Motor neuron (in vitro differentiated cells): ENCODE data around the gene SYT1. TPM values are rescaled to one million over a fixed set of nuclear protein-coding genes. Genes with fewer than 3 reads are reported as not detected.

Experiments used
- ATAC-seq, 8 experiments: fragments of 200-7000 bp; cut with Tn5 transposase; replicated peaks in 6 of 8; 2 replicates each; pipeline ENCODE4 v1.8.0; 2021; ENCODE audit warnings: mild to moderate bottlenecking in 8 of 8, moderate library complexity in 8 of 8
- H3K27ac ChIP-seq, 2 donors: fragments of 250-450 bp; sonication (Bioruptor Pico); 2 replicates each; pipeline ENCODE4 v1.9.0; 2021; ENCODE audit warnings: antibody characterized with exemption in 2 of 2, mild to moderate bottlenecking in 2 of 2, moderate library complexity in 1 of 2
- H3K4me1 ChIP-seq, 2 donors: fragments of 250-450 bp; sonication (Bioruptor Pico); replicated peaks in 1 of 2; 2 replicates each; pipeline ENCODE4 v1.6.1; 2021; ENCODE audit warnings: antibody characterized with exemption in 2 of 2, mild to moderate bottlenecking in 2 of 2, moderate library complexity in 1 of 2
- H3K4me3 ChIP-seq, 5 donors: fragments of 250-450 bp; sonication (Bioruptor Pico); 2 replicates each; pipeline ENCODE4 v1.9.0; 2021; ENCODE audit warnings: antibody characterized with exemption in 5 of 5, mild to moderate bottlenecking in 5 of 5, moderate library complexity in 4 of 5
- WGBS, 10 experiments: fragments of 450-650 bp; shearing (Covaris generic); methylation state at CpG; one replicate each; pipeline ENCODE4 v1.0.0; 2022; 5-methylcytosine and 5-hydroxymethylcytosine counted together
- in situ Hi-C, 9 experiments: fragments of 400-800 bp; cut with MboI; loops; one replicate each; pipeline ENCODE4 v1.15.0; 2021; ENCODE audit warnings: low sequenced_read_pairs in 9 of 9, low pct_unique_long_range_greater_than_20kb in 2 of 9; ENCODE audit not compliant: unreplicated experiment in 9 of 9
- total RNA-seq, 8 experiments: library from RNA; unstranded; fragments of 300-600 nt; gene quantifications; 2 replicates each; pipeline versions ENCODE4 v1.2.3 to v1.2.4, GENCODE V29; 2022

SYT1 gene
- total RNA-seq, 8 experiments from 2014 or later = 0.18 to 86.3 (median 71.7) TPM; not detected in 1

DNA sequence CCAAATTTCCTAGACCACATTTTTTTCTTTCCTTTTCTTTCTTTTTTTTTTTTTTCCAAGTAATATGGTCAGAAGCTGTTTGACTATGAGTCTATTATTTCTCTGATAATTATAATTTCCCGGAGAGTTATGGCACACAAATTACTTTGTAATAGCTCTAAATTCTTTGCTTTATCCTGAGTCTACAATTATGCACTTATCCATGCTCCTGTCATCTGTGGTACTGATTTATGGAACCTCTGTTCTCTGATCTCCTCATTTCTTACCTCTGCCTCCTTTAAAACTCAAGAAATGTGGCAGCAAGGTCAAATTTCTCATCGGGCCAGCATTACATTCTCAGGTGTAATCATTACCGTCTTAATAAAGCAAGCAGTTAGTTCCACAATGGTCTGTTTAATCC is 544.1 kb downstream of the SYT1 start:
- WGBS, 10 experiments = 48 to 100% (median 68%) methylated on average over 1 to 3 of the region's 3 CpGs
- in situ Hi-C loops = loop anchor here in 3 of 9 experiments (10.0 to 25.0 kb wide), 3 partner anchors 129 to 329 kb away; no protein-coding TSS in a partner anchor
- Histone ChIP-seq H3K4me3 (no peak overlapping the region), H3K27ac (no peak overlapping the region), H3K4me1 (peaks cover 0 to 9% of the 10 kb centered on the region in 2 donors)
- peak in 2 of 8 experiments; percentile 22 to 60 for ATAC-seq

DNA sequence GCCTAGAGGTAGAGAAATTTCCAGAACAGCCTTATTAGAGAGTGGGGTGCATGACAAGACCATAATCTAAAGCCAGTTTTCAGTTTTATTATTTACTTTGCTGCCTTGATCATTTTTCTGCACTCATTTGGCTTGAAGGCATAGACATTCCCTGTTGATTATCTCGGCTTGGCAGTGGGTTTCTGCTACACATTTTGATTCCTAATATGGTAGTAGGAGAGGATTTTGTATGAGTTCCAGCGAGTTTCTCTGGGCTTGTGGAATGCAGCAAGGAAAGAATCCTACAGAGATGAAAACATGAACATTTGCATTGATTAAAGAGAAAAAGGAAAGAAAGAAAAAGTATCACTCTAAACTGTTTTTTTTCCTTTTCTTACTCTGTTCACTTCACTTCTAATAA is 545.0 kb downstream of the SYT1 start:
- in situ Hi-C loops = loop anchor here in 3 of 9 experiments (10.0 to 25.0 kb wide), 3 partner anchors 128 to 328 kb away; no protein-coding TSS in a partner anchor
- no peak overlapping the region for H3K27ac ChIP-seq
- WGBS, 10 experiments = 5 to 86% (median 58%) methylated on average over 1 to 2 of the region's 2 CpGs; no CpG with 5 or more reads in 2 of the 10 experiments
- H3K4me1 ChIP-seq = peaks cover 0 to 9% of the 10 kb centered on the region in 2 donors
- peak in 4 of 8 experiments; percentile 38 to 49 (median 45) for ATAC-seq
- no peak overlapping the region for H3K4me3 ChIP-seq

DNA sequence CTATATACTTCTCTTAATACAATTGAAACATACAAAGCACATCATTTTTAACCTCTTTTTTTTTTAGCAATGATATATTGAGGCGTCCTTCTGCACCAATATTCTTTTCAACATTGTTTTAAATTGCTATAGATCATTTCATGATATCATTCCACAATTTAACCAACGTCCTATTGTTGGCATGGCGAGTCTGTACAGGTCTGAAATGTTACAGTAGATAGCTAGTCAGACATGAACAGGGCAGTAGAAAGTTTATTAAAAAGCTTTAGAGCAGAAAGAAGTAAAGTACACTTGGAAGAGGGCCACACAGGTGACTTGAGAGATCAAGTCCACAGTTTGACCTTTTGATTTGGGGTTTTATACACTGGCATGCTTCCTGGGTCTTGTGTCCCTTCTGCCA is 547.2 kb downstream of the SYT1 start:
- Histone ChIP-seq H3K27ac (no peak overlapping the region), H3K4me3 (no peak overlapping the region), H3K4me1 (peaks cover 0 to 9% of the 10 kb centered on the region in 2 donors)
- WGBS, 10 experiments = 30 to 100% (median 86%) methylated on average over 1 to 3 of the region's 3 CpGs
- in situ Hi-C loops = loop anchor here in 3 of 9 experiments (25.0 kb wide), 2 partner anchors 126 to 326 kb away; no protein-coding TSS in a partner anchor
- no peak for ATAC-seq

DNA sequence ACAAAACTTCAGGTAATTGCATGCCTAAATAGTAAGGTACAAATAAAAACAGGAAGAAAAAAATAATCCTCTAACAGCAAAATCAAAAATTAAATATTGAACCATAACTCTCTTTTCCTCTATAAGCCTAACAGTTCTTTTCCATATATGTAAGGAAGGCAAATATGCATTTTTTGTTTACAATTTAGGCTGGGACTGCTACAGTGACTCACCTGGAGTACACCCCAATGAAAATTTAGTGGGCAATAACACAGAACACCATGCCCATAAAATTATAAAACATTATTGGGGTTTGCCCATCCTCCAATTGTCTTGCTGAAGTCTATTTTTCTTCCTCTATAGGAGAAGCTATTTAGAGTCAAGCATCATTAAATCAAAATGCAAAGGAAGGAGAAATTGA is 549.2 kb downstream of the SYT1 start:
- H3K4me1 ChIP-seq = peaks cover 0 to 5% of the 10 kb centered on the region in 2 donors
- no peak overlapping the region for H3K4me3 ChIP-seq
- ATAC-seq = no peak
- in situ Hi-C loops = loop anchor here in 3 of 9 experiments (25.0 kb wide), 2 partner anchors 124 to 324 kb away; no protein-coding TSS in a partner anchor
- H3K27ac ChIP-seq = no peak overlapping the region

DNA sequence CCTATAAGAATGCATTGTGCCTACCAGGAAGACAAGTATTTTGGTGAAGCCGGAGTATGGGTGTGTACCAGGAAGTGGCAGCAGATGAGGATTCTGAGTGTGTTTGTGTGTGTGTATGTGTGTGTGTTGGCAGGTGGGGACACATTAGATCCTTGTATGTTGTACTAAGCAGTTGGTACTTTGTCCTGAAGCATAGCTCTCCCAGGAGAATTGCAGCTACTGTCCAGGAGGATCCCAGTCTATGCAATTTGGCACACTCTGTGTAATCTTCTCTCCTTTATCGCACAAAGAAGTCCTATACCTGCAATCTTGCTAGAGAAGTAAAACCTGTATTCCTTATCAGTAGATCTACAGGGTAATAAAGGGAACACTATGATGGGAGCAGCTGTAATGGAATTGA is 549.7 kb downstream of the SYT1 start:
- ATAC-seq = peak in 1 of 8 experiments; percentile 36
- Histone ChIP-seq H3K4me3 (no peak overlapping the region), H3K27ac (no peak overlapping the region), H3K4me1 (peaks cover 0 to 2% of the 10 kb centered on the region in 2 donors)
- in situ Hi-C loops = loop anchor here in 3 of 9 experiments (25.0 kb wide), 2 partner anchors 123 to 323 kb away; no protein-coding TSS in a partner anchor
- WGBS, 10 experiments = 53 to 100% (median 91%) methylated on average over 1 to 2 of the region's 2 CpGs; no CpG with 5 or more reads in 4 of the 10 experiments

DNA sequence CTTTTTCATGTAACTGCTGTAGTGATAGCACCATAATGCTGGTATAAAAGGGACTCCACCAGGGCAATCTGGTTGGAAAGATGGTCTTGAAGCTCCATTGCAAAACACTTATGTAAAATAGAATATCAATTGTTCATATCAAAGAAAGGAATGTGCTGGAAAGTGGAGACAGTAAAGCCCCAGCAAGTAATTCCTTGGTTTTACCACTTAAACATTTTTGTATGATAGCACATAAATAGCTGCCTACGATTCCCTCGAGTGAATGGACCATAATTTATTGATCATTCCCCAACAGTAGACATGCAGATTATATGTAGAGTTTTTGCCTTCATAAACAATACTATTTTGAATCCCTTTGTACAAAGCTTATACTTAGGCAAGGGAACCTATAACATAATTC is 550.7 kb downstream of the SYT1 start:
- H3K4me1 ChIP-seq = peaks cover 0 to 3% of the 10 kb centered on the region in 2 donors
- no peak for ATAC-seq
- WGBS, 10 experiments = 50 to 100% (median 90%) methylated on average over 2 of the region's 2 CpGs; no CpG with 5 or more reads in 4 of the 10 experiments
- in situ Hi-C loops = loop anchor here in 3 of 9 experiments (25.0 kb wide), 2 partner anchors 122 to 322 kb away; no protein-coding TSS in a partner anchor
- no peak overlapping the region for H3K27ac ChIP-seq
- H3K4me3 ChIP-seq = no peak overlapping the region

DNA sequence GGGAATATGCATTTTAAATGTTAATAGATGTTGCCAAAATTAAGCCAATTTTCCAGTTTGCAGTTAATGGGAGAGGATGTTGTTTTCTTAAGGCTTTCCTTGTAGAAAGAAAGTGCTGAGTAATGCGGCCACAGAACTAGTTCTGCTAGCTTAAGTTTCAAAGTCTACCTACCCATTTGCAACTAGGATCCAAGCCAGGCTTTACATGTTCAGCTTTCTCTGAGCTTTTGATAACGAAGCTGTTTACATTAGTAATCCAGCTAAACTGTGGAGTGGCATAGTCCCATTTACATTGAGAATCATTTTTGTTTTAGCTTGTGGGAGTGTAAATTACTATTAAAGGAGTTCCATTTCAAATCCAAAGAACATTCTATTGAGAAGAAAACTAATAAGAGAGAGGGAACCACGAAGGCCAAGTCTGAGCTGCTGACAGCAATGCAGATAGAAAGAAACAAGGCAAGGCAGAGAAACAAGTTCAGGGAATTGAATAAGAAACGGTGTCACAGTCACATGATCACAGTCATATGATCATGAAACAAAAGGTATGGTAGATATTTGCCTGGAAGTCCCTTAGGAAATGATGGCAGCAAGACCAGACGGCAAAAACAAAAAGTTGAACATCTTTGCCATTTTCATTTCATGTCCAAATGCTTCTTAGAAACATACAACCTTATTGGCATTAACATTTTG is 551.3 kb downstream of the SYT1 start:
- WGBS, 10 experiments = 39 to 100% (median 69%) methylated on average over 1 to 5 of the region's 5 CpGs
- peaks cover 0 to 3% of the 10 kb centered on the region in 2 donors for H3K4me1 ChIP-seq
- no peak for ATAC-seq
- H3K27ac ChIP-seq = no peak overlapping the region
- in situ Hi-C loops = loop anchor here in 3 of 9 experiments (25.0 kb wide), 2 partner anchors 121 to 321 kb away; no protein-coding TSS in a partner anchor
- H3K4me3 ChIP-seq = no peak overlapping the region

DNA sequence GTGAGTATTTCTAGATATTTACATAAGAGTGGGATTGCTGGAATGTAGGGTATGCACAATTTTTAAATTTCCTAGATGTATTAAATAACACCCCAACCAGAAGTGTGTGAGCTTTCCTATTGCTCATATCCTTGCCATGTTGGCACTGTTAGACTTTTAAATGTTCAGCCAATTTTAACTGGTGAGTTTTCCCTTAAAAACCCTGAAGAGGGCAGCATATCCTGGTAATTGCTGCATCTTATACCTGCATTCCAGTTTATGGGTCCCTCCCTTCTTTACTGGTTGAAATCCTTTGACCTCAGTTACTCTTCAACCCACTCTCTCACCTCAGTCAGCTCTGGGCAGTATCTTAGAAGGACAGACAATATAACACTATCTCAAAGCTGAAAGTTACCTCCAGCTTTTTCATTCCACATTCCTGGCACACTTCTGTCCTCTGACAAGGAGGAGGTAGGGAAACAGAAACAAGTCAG is 555.6 kb downstream of the SYT1 start:
- peak in 5 of 8 experiments; percentile 3 to 84 (median 76) for ATAC-seq
- Histone ChIP-seq H3K4me1 (peaks cover 13 to 15% of the 10 kb centered on the region in 2 donors), H3K27ac (no peak overlapping the region), H3K4me3 (no peak overlapping the region)
- in situ Hi-C loops = loop anchor here in 3 of 9 experiments (25.0 kb wide), 2 partner anchors 117 to 317 kb away; no protein-coding TSS in a partner anchor

DNA sequence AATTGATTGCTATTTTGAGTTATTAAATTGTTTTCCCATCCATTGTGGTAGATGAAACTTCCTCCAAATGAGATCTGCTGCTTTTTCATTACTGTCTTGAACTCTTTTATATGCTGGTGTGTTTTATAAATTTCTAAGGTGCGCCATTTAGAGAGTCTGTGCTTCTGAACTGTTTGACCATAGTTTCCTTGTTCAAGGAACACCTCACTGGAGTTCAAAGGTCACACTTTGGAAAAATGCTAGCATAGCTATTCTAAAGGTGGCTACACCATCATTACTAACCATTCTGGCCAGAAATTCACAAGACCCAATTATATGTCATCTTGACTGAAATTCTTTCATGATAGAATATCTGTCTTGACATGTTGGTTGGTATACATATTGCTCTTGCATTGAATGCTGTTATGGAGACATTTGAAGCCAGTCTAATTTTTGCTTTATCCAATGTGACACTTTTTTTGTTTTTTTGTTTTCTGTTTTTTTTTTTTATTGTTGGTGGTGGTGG is 556.7 kb downstream of the SYT1 start:
- ATAC-seq = no peak
- in situ Hi-C loops = loop anchor here in 3 of 9 experiments (25.0 kb wide), 2 partner anchors 116 to 316 kb away; no protein-coding TSS in a partner anchor
- H3K4me3 ChIP-seq = no peak overlapping the region
- no peak overlapping the region for H3K27ac ChIP-seq
- peaks cover 13 to 15% of the 10 kb centered on the region in 2 donors for H3K4me1 ChIP-seq
- WGBS, 10 experiments = 80 to 100% (median 100%) methylated on average over 1 of the region's 1 CpG; no CpG with 5 or more reads in 2 of the 10 experiments

DNA sequence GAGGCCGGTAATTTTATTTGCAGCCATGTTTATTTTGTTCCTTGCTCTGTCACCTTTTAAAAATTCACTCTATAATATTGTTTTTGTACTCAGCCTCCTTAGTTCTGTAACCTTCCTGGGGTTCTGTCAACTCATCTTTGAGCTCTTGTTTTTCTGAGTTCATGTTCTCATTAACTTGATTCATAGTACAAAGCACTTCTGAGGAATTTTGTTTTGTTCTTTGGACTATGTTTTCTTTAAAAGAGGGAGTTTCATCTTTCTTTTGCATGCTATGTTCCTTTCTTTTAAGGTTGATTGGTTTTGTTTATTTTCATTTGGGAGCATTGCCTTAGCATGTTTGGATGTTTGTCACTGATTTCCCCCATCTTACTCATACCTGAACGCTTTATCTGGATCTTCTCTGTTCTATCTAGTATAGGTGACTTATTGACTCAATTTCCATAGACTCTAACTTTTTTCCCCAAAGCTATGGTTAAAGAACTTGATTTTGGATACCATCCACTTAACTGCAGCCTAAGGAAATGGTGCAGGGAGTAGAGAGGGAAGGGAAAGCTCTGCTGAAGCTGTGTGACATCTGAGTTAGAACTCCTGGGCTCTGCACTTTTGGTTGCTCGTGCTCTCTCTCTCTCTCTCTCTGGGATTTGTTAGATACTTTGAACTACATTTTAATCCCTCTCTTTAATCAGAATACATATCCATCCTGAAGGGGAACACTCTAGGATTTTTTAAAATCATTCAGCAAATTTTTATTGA is 557.7 kb downstream of the SYT1 start:
- in situ Hi-C loops = loop anchor here in 3 of 9 experiments (25.0 kb wide), 2 partner anchors 115 to 315 kb away; no protein-coding TSS in a partner anchor
- no peak overlapping the region for H3K4me3 ChIP-seq
- ATAC-seq = no peak
- WGBS, 10 experiments = 36 to 100% (median 87%) methylated on average over 1 to 3 of the region's 3 CpGs; no CpG with 5 or more reads in 1 of the 10 experiments
- peaks cover 13 to 15% of the 10 kb centered on the region in 2 donors for H3K4me1 ChIP-seq
- no peak overlapping the region for H3K27ac ChIP-seq

DNA sequence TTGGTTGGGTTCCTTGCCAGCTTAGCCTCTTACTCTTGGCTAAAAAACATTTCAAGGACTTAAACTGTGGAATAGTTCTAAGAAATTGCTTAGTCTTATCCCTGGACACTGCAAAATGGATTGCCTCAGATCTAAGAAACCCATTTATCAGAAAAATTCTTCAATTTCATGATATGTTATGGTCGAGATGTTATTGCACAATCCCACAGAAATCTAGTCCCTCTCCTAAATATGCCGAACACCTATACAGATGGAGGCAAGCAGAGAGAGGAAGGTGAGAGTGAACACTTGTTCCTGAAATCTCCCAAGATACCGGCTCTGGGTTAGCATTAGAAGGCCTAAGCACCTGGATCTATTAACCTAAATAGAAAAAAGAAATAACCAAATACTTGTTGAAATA is 559.0 kb downstream of the SYT1 start:
- in situ Hi-C loops = loop anchor here in 3 of 9 experiments (25.0 kb wide), 2 partner anchors 114 to 314 kb away; no protein-coding TSS in a partner anchor
- no peak for ATAC-seq
- Histone ChIP-seq H3K4me3 (no peak overlapping the region), H3K4me1 (peaks cover 13 to 15% of the 10 kb centered on the region in 2 donors), H3K27ac (no peak overlapping the region)
- WGBS, 10 experiments = 60 to 100% (median 88%) methylated on average over 1 to 3 of the region's 3 CpGs; no CpG with 5 or more reads in 1 of the 10 experiments

DNA sequence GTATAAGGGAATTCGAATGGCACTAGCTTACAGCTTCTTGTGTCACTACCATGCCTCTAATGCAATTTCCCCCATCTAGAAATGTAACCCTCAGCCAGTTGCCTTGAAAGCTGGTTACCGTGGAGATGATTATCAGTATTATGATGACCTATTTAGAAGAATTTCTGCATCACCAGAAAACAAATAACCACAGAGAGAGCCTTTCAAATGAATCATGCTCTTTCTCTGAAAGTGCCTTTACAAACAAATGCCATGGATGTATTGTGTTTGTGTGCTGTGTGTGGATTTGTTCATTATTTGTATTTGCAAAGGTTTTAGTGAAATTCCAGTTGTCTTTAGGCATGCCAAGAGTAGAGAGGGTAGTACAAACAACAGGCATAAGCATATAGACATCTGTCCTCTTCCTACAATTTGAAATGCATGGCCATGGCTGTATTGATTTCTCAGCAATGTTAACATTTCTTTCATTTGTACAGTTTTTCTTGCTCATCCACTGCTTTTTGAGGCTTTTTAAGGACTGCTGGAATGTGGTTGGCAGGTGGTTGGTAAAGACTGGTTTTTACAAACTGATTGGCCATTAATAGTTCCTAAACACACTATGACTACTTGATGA is 559.6 kb downstream of the SYT1 start:
- H3K27ac ChIP-seq = no peak overlapping the region
- in situ Hi-C loops = loop anchor here in 3 of 9 experiments (25.0 kb wide), 2 partner anchors 113 to 313 kb away; no protein-coding TSS in a partner anchor
- H3K4me1 ChIP-seq = peaks cover 12 to 15% of the 10 kb centered on the region in 2 donors
- H3K4me3 ChIP-seq = no peak overlapping the region
- WGBS, 10 experiments = 20 to 92% (median 63%) methylated on average over 1 to 2 of the region's 2 CpGs; no CpG with 5 or more reads in 2 of the 10 experiments
- peak in 7 of 8 experiments; percentile 53 to 93 (median 85) for ATAC-seq
